MCF 10A (cell line): Measurements from ENCODE around the gene CORO7. TPM values are rescaled to one million over a fixed set of nuclear protein-coding genes. Genes with fewer than 3 reads are reported as not detected.
A peak's percentile ranks its signal among the peaks of the same experiment; 100 is the strongest.

Experiments
- BruUV-seq: library from RNA; stranded (reverse); fragments of 400-500 nt; replicated peaks from 2 replicates; lab custom pipeline; 2021; lab: Mats Ljungman, UMichigan
- CTCF ChIA-PET: fragments of 300-600 bp; sonication (Branson Sonifier 250); formaldehyde crosslinking; extraction: SDS; loops from one replicate; lab custom pipeline; 2021; ENCODE audit warnings: antibody characterized with exemption, inconsistent platforms; lab: Yijun Ruan, JAX
- POLR2A ChIA-PET: fragments of 300-600, 350-650 bp; sonication (Branson Sonifier 250); formaldehyde crosslinking; extraction: SDS; loops from one replicate; lab custom pipeline; 2020; ENCODE audit warnings: antibody characterized with exemption, inconsistent platforms; lab: Yijun Ruan, JAX
- DNase-seq: peaks from one replicate; pipeline ENCODE4 v3.0.0-alpha.2; 2018; ENCODE audit not compliant: unreplicated experiment
- H3K27ac Mint-ChIP-seq: one replicate; pipeline ENCODE4 v1.8.0; 2022; ENCODE audit warnings: mild to moderate bottlenecking, low read depth, mixed read lengths; ENCODE audit not compliant: unreplicated experiment
- H3K27me3 Mint-ChIP-seq: one replicate; pipeline ENCODE4 v1.8.0; 2022; ENCODE audit warnings: mixed read lengths; ENCODE audit not compliant: insufficient read depth, unreplicated experiment
- H3K36me3 Mint-ChIP-seq: one replicate; pipeline ENCODE4 v1.8.0; 2022; ENCODE audit warnings: mild to moderate bottlenecking, moderate library complexity, mixed read lengths; ENCODE audit not compliant: insufficient read depth, unreplicated experiment
- H3K4me1 Mint-ChIP-seq: one replicate; pipeline ENCODE4 v1.8.0; 2022; ENCODE audit warnings: mixed read lengths; ENCODE audit not compliant: insufficient read depth, unreplicated experiment
- H3K4me3 Mint-ChIP-seq: one replicate; pipeline ENCODE4 v1.8.0; 2022; ENCODE audit warnings: mild to moderate bottlenecking, moderate library complexity, mixed read lengths; ENCODE audit not compliant: unreplicated experiment
- H3K9me3 Mint-ChIP-seq: one replicate; pipeline ENCODE4 v1.8.0; 2022; ENCODE audit warnings: mixed read lengths; ENCODE audit not compliant: unreplicated experiment
- CTCF ChIP-seq: fragments of 200-600 bp; IDR thresholded peaks from one replicate; pipeline ENCODE4 v1.8.0; 2022; ENCODE audit warnings: antibody characterized with exemption, mild to moderate bottlenecking; ENCODE audit not compliant: unreplicated experiment
- intact Hi-C: fragments of 100-400 bp; cut with micrococcal nuclease; formaldehyde crosslinking; loops from 2 replicates; pipeline ENCODE4 v1.14.1; 2022
- total RNA-seq: library from RNA; stranded (reverse); gene quantifications from 2 replicates; pipeline ENCODE4 v1.2.3, GENCODE V29; 2022

The CORO7 gene
- total RNA-seq, 1 experiment from 2014 or later, result 20.3 TPM

GRCh38 chr16:4372001-4372577 lies 44.3 kb downstream of the CORO7 start:
- BruUV-seq, result TSS peak; percentile 70
- CTCF ChIA-PET, result interaction anchor here (4.0 kb wide), 1 partner anchor 31 kb away, joined by 47 read pairs; no protein-coding TSS in a partner anchor

GRCh38 chr16:4371357-4372000 lies 44.9 kb downstream of the CORO7 start, which contains the start of gene VASN:
Gene VASN (plus strand): TSS chr16:4371848. CDS start chr16:4380878, 9,030 bp downstream.
- Mint-ChIP-seq H3K4me1 (peaks cover 24% of the 10 kb centered on the region), H3K27me3 (no peaks in the 10 kb centered on the region), H3K27ac (no peak within 1 kb of the TSS), H3K36me3 (no peaks in the 10 kb centered on the region), H3K9me3 (no peaks in the 10 kb centered on the region), H3K4me3 (peak within 1 kb of the TSS; percentile 69)
- ChIA-PET CTCF (interaction anchor here (2.4 to 14.1 kb wide), 2 partner anchors 12 to 30 kb away, joined by 13 to 263 read pairs; no protein-coding TSS in a partner anchor), POLR2A (interaction anchor here (0.6 kb wide), 1 partner anchor 389 kb away, joined by 3 read pairs; no protein-coding TSS in a partner anchor)
- BruUV-seq, result no TSS peak
- DNase-seq, result peak; percentile 68
- no peak for TF ChIP-seq CTCF
- intact Hi-C loops, result no loop called here

More at GRCh38 chr16:4372001-4372577, 44.3 kb downstream of the CORO7 start:
- DNase-seq, result peak; percentile 29
- intact Hi-C loops, result no loop called here
- no peak overlapping the region for H3K27ac Mint-ChIP-seq
- no peaks in the 10 kb centered on the region for H3K36me3 Mint-ChIP-seq
- H3K4me3 Mint-ChIP-seq, result peak overlapping the region; percentile 69
- no peak for TF ChIP-seq CTCF
- H3K9me3 Mint-ChIP-seq, result no peaks in the 10 kb centered on the region
- H3K4me1 Mint-ChIP-seq, result peaks cover 24% of the 10 kb centered on the region
- H3K27me3 Mint-ChIP-seq, result no peaks in the 10 kb centered on the region
- POLR2A ChIA-PET, result interaction anchor here (1.4 kb wide), 1 partner anchor 17 kb away, joined by 6 read pairs; no protein-coding TSS in a partner anchor

GRCh38 chr16:4370570-4371356 lies 45.6 kb downstream of the CORO7 start:
- peaks cover 21% of the 10 kb centered on the region for H3K4me1 Mint-ChIP-seq
- H3K4me3 Mint-ChIP-seq, result no peak overlapping the region
- intact Hi-C loops, result no loop called here
- H3K27me3 Mint-ChIP-seq, result no peaks in the 10 kb centered on the region
- ChIA-PET POLR2A (interaction anchor here (0.6 kb wide), 1 partner anchor 388 kb away, joined by 3 read pairs; no protein-coding TSS in a partner anchor), CTCF (interaction anchor here (0.7 to 14.1 kb wide), 3 partner anchors 11 to 30 kb away, joined by 3 to 263 read pairs (median 13); no protein-coding TSS in a partner anchor)
- no peaks in the 10 kb centered on the region for H3K9me3 Mint-ChIP-seq
- no peaks in the 10 kb centered on the region for H3K36me3 Mint-ChIP-seq
- no peak for DNase-seq
- no peak for TF ChIP-seq CTCF
- no TSS peak for BruUV-seq
- H3K27ac Mint-ChIP-seq, result no peak overlapping the region
